GM19328 (cell line): ENCODE data around the gene CDK5RAP3.
"Not testable (repeated sequence)": the region's sequence is repeated elsewhere in the genome, so short reads cannot be mapped to it uniquely, and the experiment has no call there.

Experiments used
- ATAC-seq: cut with Tn5 transposase; IDR thresholded peaks from one replicate; pipeline ENCODE4 v1.9.1; 2021; ENCODE audit warnings: mild to moderate bottlenecking, moderate library complexity; ENCODE audit not compliant: unreplicated experiment

Gene CDK5RAP3

GRCh38 chr17:47973541-47973940, 2.6 kb downstream of the CDK5RAP3 start:
- ATAC-seq: no peak

- ATAC-seq: no peak
Measured at GRCh38 chr17:47975189-47975822, 4.4 kb downstream of the CDK5RAP3 start.

GRCh38 chr17:47975823-47976205, 4.9 kb downstream of the CDK5RAP3 start:
- ATAC-seq: no peak

- ATAC-seq: no peak
Measured at GRCh38 chr17:47978324-47978723, 7.4 kb downstream of the CDK5RAP3 start.

GRCh38 chr17:47980541-47980940, 9.6 kb downstream of the CDK5RAP3 start:
- ATAC-seq: no peak

GRCh38 chr17:47981462-47981861, 10.5 kb downstream of the CDK5RAP3 start:
- no peak for ATAC-seq

- no peak for ATAC-seq
Measured at GRCh38 chr17:47982091-47982617, 11.2 kb downstream of the CDK5RAP3 start.

- no peak for ATAC-seq
Measured at GRCh38 chr17:47982645-47983390, 11.9 kb downstream of the CDK5RAP3 start.

GRCh38 chr17:47983492-47984223, 12.7 kb downstream of the CDK5RAP3 start:
- ATAC-seq: no peak

GRCh38 chr17:47986520-47986919, 15.6 kb downstream of the CDK5RAP3 start:
- ATAC-seq: no peak

- no peak for ATAC-seq
Measured at GRCh38 chr17:47987240-47987835, 16.4 kb downstream of the CDK5RAP3 start.

GRCh38 chr17:47988445-47988844, 17.5 kb downstream of the CDK5RAP3 start:
- ATAC-seq: not testable (repeated sequence)

GRCh38 chr17:47989159-47989558, 18.2 kb downstream of the CDK5RAP3 start:
- no peak for ATAC-seq

GRCh38 chr17:47989700-47990099, 18.8 kb downstream of the CDK5RAP3 start:
- ATAC-seq: no peak

GRCh38 chr17:47990962-47991731, 20.2 kb downstream of the CDK5RAP3 start:
- no peak for ATAC-seq

GRCh38 chr17:47992216-47992615, 21.3 kb downstream of the CDK5RAP3 start:
- ATAC-seq: no peak

- no peak for ATAC-seq
Measured at GRCh38 chr17:47993031-47993564, 22.2 kb downstream of the CDK5RAP3 start.

- no peak for ATAC-seq
Measured at GRCh38 chr17:47993964-47994363, 23.1 kb downstream of the CDK5RAP3 start.

GRCh38 chr17:47994724-47995123, 23.8 kb downstream of the CDK5RAP3 start:
- ATAC-seq: no peak

GRCh38 chr17:47995241-47995935, 24.5 kb downstream of the CDK5RAP3 start:
- no peak for ATAC-seq
